GM12878 (cell line): ENCODE measurements around the gene TNFSF12. TPM values are rescaled to one million over a fixed set of nuclear protein-coding genes. Genes with fewer than 3 reads are reported as not detected.

Experiments
- ATAC-seq: fragments of 200-7000 bp; cut with Tn5 transposase; 3 replicates; pipeline ENCODE4 v1.9.1; 2020; ENCODE audit warnings: mild to moderate bottlenecking, moderate library complexity
- Bru-seq: library from RNA; stranded (reverse); fragments of 400-500 nt; gene quantifications from one replicate; lab custom pipeline; 2021; lab: Mats Ljungman, UMichigan
- BruChase-seq, 2 experiments: library from RNA; stranded (reverse); fragments of 400-500 nt; gene quantifications; one replicate each; lab custom pipeline; 2021; lab: Mats Ljungman, UMichigan
- BruUV-seq: library from RNA; stranded (reverse); fragments of 400-500 nt; replicated peaks from 2 replicates; lab custom pipeline; 2021; lab: Mats Ljungman, UMichigan
- CTCF ChIA-PET: fragments of 300-600 bp; sonication (Branson Sonifier 250); formaldehyde crosslinking; extraction: SDS; loops from one replicate; lab custom pipeline; 2021; ENCODE audit warnings: inconsistent platforms; lab: Yijun Ruan, JAX
- POLR2A ChIA-PET: fragments of 350-600 bp; formaldehyde crosslinking; extraction: SDS; loops from one replicate; lab custom pipeline; 2021; ENCODE audit warnings: inconsistent platforms; lab: Charles Lee
- RAD21 ChIA-PET: fragments of 300-600 bp; sonication (Branson Sonifier 250); formaldehyde crosslinking; loops from one replicate; lab custom pipeline; 2023; ENCODE audit warnings: antibody characterized with exemption; ENCODE audit not compliant: unreplicated experiment; lab: Charles Lee
- SMC1A ChIA-PET: fragments of 300-600 bp; sonication (Branson Sonifier 250); formaldehyde crosslinking; loops from one replicate; lab custom pipeline; 2023; ENCODE audit not compliant: unreplicated experiment, uncharacterized antibody; lab: Charles Lee
- DNase-seq: peaks from one replicate; pipeline ENCODE4 v3.0.0-alpha.2; 2011; ENCODE audit warnings: low read depth, low spot score
- FAIRE-seq: peaks from 3 replicates; lab custom pipeline; 2011; peaks lifted over from hg19 to GRCh38; lab: Jason Lieb, UNC
- H2AFZ ChIP-seq: 2 replicates; pipeline ENCODE4 v1.6.0; 2011; ENCODE audit warnings: low read depth, low read length, control low read depth; ENCODE audit not compliant: control insufficient read depth
- H3K27ac ChIP-seq: 2 replicates; pipeline ENCODE4 v1.5.1; 2011; ENCODE audit warnings: control low read depth; ENCODE audit not compliant: control insufficient read depth, insufficient read depth
- H3K27me3 ChIP-seq, 2 experiments: replicated peaks in 1 of 2; 2 replicates each; pipeline versions ENCODE4 v1.6.0 to v1.6.1; 2011; ENCODE audit warnings: low read length in 1 of 2; ENCODE audit not compliant: control insufficient read depth in 2 of 2, insufficient read depth in 2 of 2
- H3K36me3 ChIP-seq, 2 experiments: 2 replicates each; pipeline ENCODE4 v1.5.1; 2011; ENCODE audit warnings: low read length in 1 of 2; ENCODE audit not compliant: control insufficient read depth in 2 of 2, insufficient read depth in 2 of 2
- H3K4me1 ChIP-seq: 2 replicates; pipeline ENCODE4 v1.6.1; 2011; ENCODE audit warnings: mild to moderate bottlenecking, low read length, moderate library complexity, mixed read lengths; ENCODE audit not compliant: control insufficient read depth, insufficient read depth
- H3K4me2 ChIP-seq: 2 replicates; pipeline ENCODE4 v1.6.0; 2011; ENCODE audit warnings: control low read depth; ENCODE audit not compliant: control insufficient read depth, insufficient read depth
- H3K4me3 ChIP-seq: fragments of 200-600 bp; sonication (generic); 2 replicates; pipeline ENCODE4 v1.5.1; 2016
- H3K79me2 ChIP-seq: 2 replicates; pipeline ENCODE4 v1.6.0; 2011; ENCODE audit warnings: low read length; ENCODE audit not compliant: control insufficient read depth, insufficient read depth
- H3K9ac ChIP-seq: 2 replicates; pipeline ENCODE4 v1.8.0; 2011; ENCODE audit warnings: low read length, control low read depth, mixed read lengths; ENCODE audit not compliant: control insufficient read depth, insufficient read depth
- H3K9me3 ChIP-seq: replicated peaks from 3 replicates; pipeline ENCODE4 v1.5.1; 2011; ENCODE audit warnings: mild to moderate bottlenecking, low read length; ENCODE audit not compliant: control insufficient read depth, insufficient read depth
- H4K20me1 ChIP-seq: 2 replicates; pipeline ENCODE4 v1.6.0; 2011; ENCODE audit not compliant: control insufficient read depth, insufficient read depth
- CREM ChIP-seq: IDR thresholded peaks from 2 replicates; pipeline ENCODE4 v1.6.1; 2014; ENCODE audit warnings: antibody characterized with exemption, low read depth
- FOXM1 ChIP-seq: IDR thresholded peaks from 2 replicates; pipeline ENCODE4 v1.6.1; 2012; ENCODE audit warnings: low read depth, mild to moderate bottlenecking, inconsistent platforms, low read length, moderate library complexity
- GATAD2B ChIP-seq: fragments of 450-650 bp; conservative IDR thresholded peaks from 2 replicates; pipeline ENCODE4 v1.6.1; 2017; ENCODE audit warnings: low read depth, mild to moderate bottlenecking, moderate library complexity
- KAT2A ChIP-seq: conservative IDR thresholded peaks from 2 replicates; pipeline ENCODE4 v1.6.1; 2011; ENCODE audit warnings: low read depth, low read length; ENCODE audit not compliant: control insufficient read depth
- NRF1 ChIP-seq: conservative IDR thresholded peaks from 2 replicates; pipeline ENCODE4 v1.6.1; 2011; ENCODE audit warnings: mild to moderate bottlenecking, low read depth, low read length, improper control_type of control experiment
- RBBP5 ChIP-seq: fragments of 200-600 bp; sonication (generic); conservative IDR thresholded peaks from 2 replicates; pipeline ENCODE4 v1.6.1; 2016
- WGBS: methylation state at CpG from one replicate; pipeline ENCODE4 v1.1.6; 2016; ENCODE audit warnings: low lambda C conversion rate; ENCODE audit not compliant: insufficient replicate concordance, insufficient coverage; ENCODE audit errors: missing lambda C conversion rate; 5-methylcytosine and 5-hydroxymethylcytosine counted together
- in situ Hi-C: fragments of 300-500 bp; cut with MboI; formaldehyde crosslinking; loops from 9 replicates; pipeline ENCODE4 v1.14.3; 2018; ENCODE audit warnings: mixed read lengths
- intact Hi-C: fragments of 100-400 bp; cut with micrococcal nuclease; formaldehyde crosslinking; loops from one replicate; pipeline ENCODE4 v1.14.2; 2022; ENCODE audit not compliant: unreplicated experiment
- long read RNA-seq, 2 experiments: library from polyadenylated mRNA; unstranded; transcript quantifications; one replicate each; pipeline ENCODE4 v2.0.0, GENCODE V29; 2019 to 2020
- polyA minus RNA-seq, 3 experiments: library from RNA; depleted of rRNA, polyadenylated mRNA; stranded (reverse); fragments of >200 nt; gene quantifications; 2 replicates each; pipeline ENCODE4 v1.2.3, GENCODE V29; 2011
- polyA plus RNA-seq, 11 experiments: library from polyadenylated mRNA; depleted of rRNA in 4 of 11; unstranded in 6 of 11; stranded (reverse) in 5 of 11; fragments of >200 nt; fragmentation: Nextera tagmentation in 4 of 11; fragmentation: Illumina TruSeq in 1 of 11; extraction: Ambion mirVana in 4 of 11; extraction: Trizol in 1 of 11; gene quantifications; 1 replicate in 1 of 11; 2 replicates in 10 of 11; pipeline versions ENCODE4 v1.2.1 to v1.2.3, GENCODE V29; 2011 to 2016; ENCODE audit warnings: inconsistent platforms in 2 of 11, missing spikeins in 2 of 11, low read depth in 1 of 11
- total RNA-seq, 4 experiments: library from RNA; depleted of rRNA in 3 of 4; stranded (reverse); fragments of >200 nt in 3 of 4; fragmentation: Illumina TruSeq in 1 of 4; extraction: Trizol in 1 of 4; gene quantifications; 2 replicates each; pipeline versions ENCODE4 v1.2.1 to v1.2.3, GENCODE V29; 2013 to 2021
- TF ChIP-seq, protein P1 (sequence below): fragments of 450-650 bp; formaldehyde crosslinking; IDR thresholded peaks from 2 replicates; pipeline ENCODE4 v1.4.0; 2022; ENCODE audit warnings: mild to moderate bottlenecking, moderate library complexity
- TF ChIP-seq, protein P2 (sequence below): fragments of 450-650 bp; IDR thresholded peaks from 2 replicates; pipeline ENCODE4 v1.6.1; 2016; ENCODE audit warnings: mild to moderate bottlenecking
- TF ChIP-seq, protein P3 (sequence below): IDR thresholded peaks from 2 replicates; pipeline ENCODE4 v1.6.1; 2011; ENCODE audit warnings: low read depth, mild to moderate bottlenecking, low read length, moderate library complexity, borderline replicate concordance; ENCODE audit errors: extremely low read depth
- TF ChIP-seq, protein P4 (sequence below): IDR thresholded peaks from 2 replicates; pipeline ENCODE4 v1.6.1; 2012; ENCODE audit warnings: low read depth, low read length, improper control_type of control experiment

TNFSF12 gene, protein sequence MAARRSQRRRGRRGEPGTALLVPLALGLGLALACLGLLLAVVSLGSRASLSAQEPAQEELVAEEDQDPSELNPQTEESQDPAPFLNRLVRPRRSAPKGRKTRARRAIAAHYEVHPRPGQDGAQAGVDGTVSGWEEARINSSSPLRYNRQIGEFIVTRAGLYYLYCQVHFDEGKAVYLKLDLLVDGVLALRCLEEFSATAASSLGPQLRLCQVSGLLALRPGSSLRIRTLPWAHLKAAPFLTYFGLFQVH
- total RNA-seq (2013; cell fraction: nucleolus; rRNA removed) = 1.0 TPM in 2 replicates
- total RNA-seq (2014; rRNA removed) (4.3 and 5.8 TPM in 2 replicates), total RNA-seq (2014; rRNA removed; fragmentation: Illumina TruSeq; extraction: Trizol) (2.9 and 3.2 TPM in 2 replicates), total RNA-seq (2021) (6.7 and 7.0 TPM in 2 replicates), polyA plus RNA-seq (2011; rRNA removed) (1.3 and 2.5 TPM in 2 replicates), polyA plus RNA-seq (2014; fragmentation: Illumina TruSeq; extraction: Trizol) (1.1 and 2.6 TPM in 2 replicates), polyA plus RNA-seq (2014; fragmentation: Nextera tagmentation; extraction: Ambion mirVana) (under 1 TPM; 0.32 to 0.53 TPM), polyA plus RNA-seq (2014; rRNA removed) (5.0 and 5.1 TPM in 2 replicates), polyA plus RNA-seq (2016; fragmentation: Nextera tagmentation; extraction: Ambion mirVana) (1 to 10 TPM; 1.2 to 1.6 TPM), polyA minus RNA-seq (2011; rRNA and poly(A)+ RNA removed) (0.62 and 2.3 TPM in 2 replicates), Bru-seq, nascent RNA (percentile 49 among the genes with signal in this experiment), BruChase-seq, experiment 1, labeled RNA remaining after a 6-hour chase (percentile 58 among the genes with signal in this experiment), BruChase-seq, experiment 2, labeled RNA remaining after a 2-hour chase (percentile 56 among the genes with signal in this experiment)
- polyA plus RNA-seq (2011; ENCODE audit: low read depth) = 3.0 TPM
- polyA plus RNA-seq (2011; cell fraction: cytosol; rRNA removed) = 3.5 and 4.0 TPM in 2 replicates
- 1.2 and 1.8 TPM in 2 replicates for polyA plus RNA-seq (2011; cell fraction: nucleus; rRNA removed)
- polyA plus RNA-seq (2012) = 4.3 and 7.2 TPM in 2 replicates
- polyA minus RNA-seq (2011; cell fraction: cytosol; rRNA and poly(A)+ RNA removed) = 0.94 TPM in 1 of 2 replicates, not detected in the other
- polyA minus RNA-seq (2011; cell fraction: nucleus; rRNA and poly(A)+ RNA removed) = not detected in 2 replicates
- long read RNA-seq, experiment 1, partial matches to known transcripts = 0 of 1 reads
- long read RNA-seq, experiment 1, other reads (novel, unspliced or antisense) = 1 of 1 reads
- long read RNA-seq, experiment 2 = 0 reads

GRCh38 chr17:7548585-7549400 lies at the start of gene TNFSF12:
TSS of gene TNFSF12 (plus strand) at chr17:7549058. CDS start at chr17:7549154, 96 bp downstream.
- Histone ChIP-seq H4K20me1 (no peaks in the 10 kb centered on the region), H2AFZ (peak within 1 kb of the TSS; percentile 88), H3K9me3 (no peaks in the 10 kb centered on the region), H3K9ac (peak within 1 kb of the TSS; percentile 71), H3K27me3 (no peaks in the 10 kb centered on the region; a peak in 1 of 4 replicates), H3K79me2 (no peaks in the 10 kb centered on the region), H3K4me2 (peak within 1 kb of the TSS; percentile 97), H3K4me3 (peak within 1 kb of the TSS; percentile 70), H3K36me3 (no peaks in the 10 kb centered on the region), H3K27ac (no peak within 1 kb of the TSS), H3K4me1 (peaks cover 28% of the 10 kb centered on the region)
- intact Hi-C loops (no loop called here), in situ Hi-C loops (no loop called here)
- DNase-seq (no peak), ATAC-seq (peak; percentile 73), FAIRE-seq (no peak)
- no TSS peak for BruUV-seq
- CTCF ChIA-PET = interaction anchor here (0.7 to 3.5 kb wide), 5 partner anchors 12 to 35 kb away, joined by 4 to 26 read pairs (median 14); partner anchors contain the start of gene MPDU1
- RAD21 ChIA-PET = interaction anchor here (0.6 to 1.2 kb wide), 4 partner anchors 12 to 513 kb away, joined by 3 to 5 read pairs (median 3); partner anchors contain the start of genes PLSCR3 and SLC16A13
- under 1% methylated on average over 36 of the region's 65 CpGs for WGBS
- SMC1A ChIA-PET = interaction anchor here (1.4 to 2.3 kb wide), 2 partner anchors 12 to 26 kb away, joined by 3 to 7 read pairs; no protein-coding TSS in a partner anchor
- POLR2A ChIA-PET = interaction anchor here (0.6 to 2.3 kb wide), 4 partner anchors 10 to 23 kb away, joined by 3 to 8 read pairs (median 4); partner anchors contain the start of gene TNFSF13
- TF ChIP-seq CREM (no peak), GATAD2B (peak; percentile 55), FOXM1 (no peak), NRF1 (no peak), RBBP5 (no peak), KAT2A (no peak)
- TF ChIP-seq, protein P1, sequence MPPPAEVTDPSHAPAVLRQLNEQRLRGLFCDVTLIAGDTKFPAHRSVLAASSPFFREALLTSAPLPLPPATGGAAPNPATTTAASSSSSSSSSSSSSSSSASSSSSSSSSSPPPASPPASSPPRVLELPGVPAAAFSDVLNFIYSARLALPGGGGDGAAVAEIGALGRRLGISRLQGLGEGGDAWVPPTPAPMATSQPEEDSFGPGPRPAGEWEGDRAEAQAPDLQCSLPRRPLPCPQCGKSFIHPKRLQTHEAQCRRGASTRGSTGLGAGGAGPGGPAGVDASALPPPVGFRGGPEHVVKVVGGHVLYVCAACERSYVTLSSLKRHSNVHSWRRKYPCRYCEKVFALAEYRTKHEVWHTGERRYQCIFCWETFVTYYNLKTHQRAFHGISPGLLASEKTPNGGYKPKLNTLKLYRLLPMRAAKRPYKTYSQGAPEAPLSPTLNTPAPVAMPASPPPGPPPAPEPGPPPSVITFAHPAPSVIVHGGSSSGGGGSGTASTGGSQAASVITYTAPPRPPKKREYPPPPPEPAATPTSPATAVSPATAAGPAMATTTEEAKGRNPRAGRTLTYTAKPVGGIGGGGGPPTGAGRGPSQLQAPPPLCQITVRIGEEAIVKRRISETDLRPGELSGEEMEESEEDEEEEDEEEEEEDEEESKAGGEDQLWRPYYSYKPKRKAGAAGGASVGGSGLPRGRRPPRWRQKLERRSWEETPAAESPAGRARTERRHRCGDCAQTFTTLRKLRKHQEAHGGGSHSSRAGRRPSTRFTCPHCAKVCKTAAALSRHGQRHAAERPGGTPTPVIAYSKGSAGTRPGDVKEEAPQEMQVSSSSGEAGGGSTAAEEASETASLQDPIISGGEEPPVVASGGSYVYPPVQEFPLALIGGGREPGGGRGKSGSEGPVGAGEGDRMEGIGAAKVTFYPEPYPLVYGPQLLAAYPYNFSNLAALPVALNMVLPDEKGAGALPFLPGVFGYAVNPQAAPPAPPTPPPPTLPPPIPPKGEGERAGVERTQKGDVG (CRISPR knock-in tag) = no peak
- TF ChIP-seq, protein P2, sequence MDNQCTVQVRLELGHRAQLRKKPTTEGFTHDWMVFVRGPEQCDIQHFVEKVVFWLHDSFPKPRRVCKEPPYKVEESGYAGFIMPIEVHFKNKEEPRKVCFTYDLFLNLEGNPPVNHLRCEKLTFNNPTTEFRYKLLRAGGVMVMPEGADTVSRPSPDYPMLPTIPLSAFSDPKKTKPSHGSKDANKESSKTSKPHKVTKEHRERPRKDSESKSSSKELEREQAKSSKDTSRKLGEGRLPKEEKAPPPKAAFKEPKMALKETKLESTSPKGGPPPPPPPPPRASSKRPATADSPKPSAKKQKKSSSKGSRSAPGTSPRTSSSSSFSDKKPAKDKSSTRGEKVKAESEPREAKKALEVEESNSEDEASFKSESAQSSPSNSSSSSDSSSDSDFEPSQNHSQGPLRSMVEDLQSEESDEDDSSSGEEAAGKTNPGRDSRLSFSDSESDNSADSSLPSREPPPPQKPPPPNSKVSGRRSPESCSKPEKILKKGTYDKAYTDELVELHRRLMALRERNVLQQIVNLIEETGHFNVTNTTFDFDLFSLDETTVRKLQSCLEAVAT = no peak
- TF ChIP-seq, protein P3, sequence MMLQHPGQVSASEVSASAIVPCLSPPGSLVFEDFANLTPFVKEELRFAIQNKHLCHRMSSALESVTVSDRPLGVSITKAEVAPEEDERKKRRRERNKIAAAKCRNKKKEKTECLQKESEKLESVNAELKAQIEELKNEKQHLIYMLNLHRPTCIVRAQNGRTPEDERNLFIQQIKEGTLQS = no peak
- TF ChIP-seq, protein P4, sequence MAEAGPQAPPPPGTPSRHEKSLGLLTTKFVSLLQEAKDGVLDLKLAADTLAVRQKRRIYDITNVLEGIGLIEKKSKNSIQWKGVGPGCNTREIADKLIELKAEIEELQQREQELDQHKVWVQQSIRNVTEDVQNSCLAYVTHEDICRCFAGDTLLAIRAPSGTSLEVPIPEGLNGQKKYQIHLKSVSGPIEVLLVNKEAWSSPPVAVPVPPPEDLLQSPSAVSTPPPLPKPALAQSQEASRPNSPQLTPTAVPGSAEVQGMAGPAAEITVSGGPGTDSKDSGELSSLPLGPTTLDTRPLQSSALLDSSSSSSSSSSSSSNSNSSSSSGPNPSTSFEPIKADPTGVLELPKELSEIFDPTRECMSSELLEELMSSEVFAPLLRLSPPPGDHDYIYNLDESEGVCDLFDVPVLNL = no peak
